SIG-M5 treated with dmso at 0.1 percent for 504 hours (cell line): ENCODE measurements around the gene AIP.
"Not testable (repeated sequence)": the region's sequence is repeated elsewhere in the genome, so short reads cannot be mapped to it uniquely, and the experiment has no call there.

Experiments used
- DNase-seq: peaks from one replicate; lab custom pipeline; 2025; ENCODE audit not compliant: unreplicated experiment; lab: John Stamatoyannopoulos, UW

AIP gene

GRCh38 chr11:67448220-67448609 lies 34.6 kb upstream of the AIP start:
- no peak for DNase-seq

- DNase-seq, result peak; percentile 14
Observed at GRCh38 chr11:67449116-67449844, 33.5 kb upstream of the AIP start.

- DNase-seq, result no peak
Observed at GRCh38 chr11:67450796-67451657, 31.8 kb upstream of the AIP start.

GRCh38 chr11:67451658-67451976 lies 31.2 kb upstream of the AIP start:
- no peak for DNase-seq

GRCh38 chr11:67452141-67452952 lies 30.5 kb upstream of the AIP start, which contains the start of gene GPR152:
Gene GPR152 (minus strand): TSS chr11:67452729. CDS start chr11:67452724, 5 bp downstream.
- no peak for DNase-seq

- DNase-seq, result no peak
Observed at GRCh38 chr11:67453816-67454732, 28.8 kb upstream of the AIP start.

- DNase-seq, result no peak
Observed at GRCh38 chr11:67455054-67455453, 27.8 kb upstream of the AIP start, which contains the start of gene CABP4. Gene CABP4 (plus strand): TSS chr11:67455354. CDS start chr11:67455424, 70 bp downstream.

GRCh38 chr11:67456068-67456705 lies 26.6 kb upstream of the AIP start:
- no peak for DNase-seq

- no peak for DNase-seq
Observed at GRCh38 chr11:67457453-67457852, 25.4 kb upstream of the AIP start.

- no peak for DNase-seq
Observed at GRCh38 chr11:67458266-67458665, 24.6 kb upstream of the AIP start.

- DNase-seq, result no peak
Observed at GRCh38 chr11:67463186-67463585, 19.6 kb upstream of the AIP start.

- peak; percentile 54 for DNase-seq
Observed at GRCh38 chr11:67463680-67464410, 19.0 kb upstream of the AIP start.

GRCh38 chr11:67464411-67465188 lies 18.2 kb upstream of the AIP start:
- peak; percentile 90 for DNase-seq

- no peak for DNase-seq
Observed at GRCh38 chr11:67465189-67465510, 17.7 kb upstream of the AIP start.

GRCh38 chr11:67465530-67465929 lies 17.3 kb upstream of the AIP start:
- DNase-seq, result not testable (repeated sequence)

- no peak for DNase-seq
Observed at GRCh38 chr11:67466367-67466766, 16.5 kb upstream of the AIP start.

GRCh38 chr11:67466962-67467771 lies 15.7 kb upstream of the AIP start:
- DNase-seq, result no peak

GRCh38 chr11:67468056-67468455 lies 14.8 kb upstream of the AIP start:
- DNase-seq, result peak; percentile 17
